ENCODE results near the gene SOX6. TPM values are rescaled to one million over a fixed set of nuclear protein-coding genes. Genes with fewer than 3 reads are reported as not detected.

The SOX6 gene
- total RNA-seq, 4 donors from 2014 or later, result 1.7 to 3.6 (median 3.2) TPM

GRCh38 chr11:16007514-16007913, 348.8 kb downstream of the SOX6 start:
- no peak overlapping the region for H3K27ac ChIP-seq (replicated peaks in 1 of 4)
- no peaks in the 10 kb centered on the region for H3K27me3 ChIP-seq
- intact Hi-C loops (cut with DNase I), result no loop called here
- H3K4me3 ChIP-seq, result no peak overlapping the region
- H3K4me1 ChIP-seq, result peaks cover 0 to 1% (median 0%) of the 10 kb centered on the region in 4 donors
- no peak for DNase-seq (ENCODE audit: extremely low spot score)
- H3K9me3 ChIP-seq, result no peaks in the 10 kb centered on the region
- TF ChIP-seq POLR2A (IDR thresholded peaks at IDR 0.05; ENCODE audit: low read depth), result no peak
- TF ChIP-seq, protein P1, sequence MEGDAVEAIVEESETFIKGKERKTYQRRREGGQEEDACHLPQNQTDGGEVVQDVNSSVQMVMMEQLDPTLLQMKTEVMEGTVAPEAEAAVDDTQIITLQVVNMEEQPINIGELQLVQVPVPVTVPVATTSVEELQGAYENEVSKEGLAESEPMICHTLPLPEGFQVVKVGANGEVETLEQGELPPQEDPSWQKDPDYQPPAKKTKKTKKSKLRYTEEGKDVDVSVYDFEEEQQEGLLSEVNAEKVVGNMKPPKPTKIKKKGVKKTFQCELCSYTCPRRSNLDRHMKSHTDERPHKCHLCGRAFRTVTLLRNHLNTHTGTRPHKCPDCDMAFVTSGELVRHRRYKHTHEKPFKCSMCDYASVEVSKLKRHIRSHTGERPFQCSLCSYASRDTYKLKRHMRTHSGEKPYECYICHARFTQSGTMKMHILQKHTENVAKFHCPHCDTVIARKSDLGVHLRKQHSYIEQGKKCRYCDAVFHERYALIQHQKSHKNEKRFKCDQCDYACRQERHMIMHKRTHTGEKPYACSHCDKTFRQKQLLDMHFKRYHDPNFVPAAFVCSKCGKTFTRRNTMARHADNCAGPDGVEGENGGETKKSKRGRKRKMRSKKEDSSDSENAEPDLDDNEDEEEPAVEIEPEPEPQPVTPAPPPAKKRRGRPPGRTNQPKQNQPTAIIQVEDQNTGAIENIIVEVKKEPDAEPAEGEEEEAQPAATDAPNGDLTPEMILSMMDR (IDR thresholded peaks at IDR 0.05), result no peak
- TF ChIP-seq POLR2AphosphoS5 (IDR thresholded peaks at IDR 0.05), result no peak
- TF ChIP-seq EP300 (IDR thresholded peaks at IDR 0.05), result no peak
- H3K36me3 ChIP-seq, result no peaks in the 10 kb centered on the region
- WGBS, result 81% methylated on average over 3 of the region's 3 CpGs

- Histone ChIP-seq H3K27ac (replicated peaks in 1 of 4) (no peak overlapping the region), H3K36me3 (no peaks in the 10 kb centered on the region), H3K4me3 (no peak overlapping the region), H3K27me3 (no peaks in the 10 kb centered on the region), H3K9me3 (no peaks in the 10 kb centered on the region), H3K4me1 (peaks cover 0 to 4% (median 4%) of the 10 kb centered on the region in 4 donors)
- 95% methylated on average over 1 of the region's 1 CpG for WGBS
- intact Hi-C loops (cut with DNase I), result no loop called here
- TF ChIP-seq POLR2A (IDR thresholded peaks at IDR 0.05; ENCODE audit: low read depth) (no peak), EP300 (IDR thresholded peaks at IDR 0.05) (no peak), POLR2AphosphoS5 (IDR thresholded peaks at IDR 0.05) (no peak)
- TF ChIP-seq, protein P1 (IDR thresholded peaks at IDR 0.05), result no peak
- DNase-seq (ENCODE audit: extremely low spot score), result no peak
Measured at GRCh38 chr11:16002942-16003341, 353.4 kb downstream of the SOX6 start.

DNA sequence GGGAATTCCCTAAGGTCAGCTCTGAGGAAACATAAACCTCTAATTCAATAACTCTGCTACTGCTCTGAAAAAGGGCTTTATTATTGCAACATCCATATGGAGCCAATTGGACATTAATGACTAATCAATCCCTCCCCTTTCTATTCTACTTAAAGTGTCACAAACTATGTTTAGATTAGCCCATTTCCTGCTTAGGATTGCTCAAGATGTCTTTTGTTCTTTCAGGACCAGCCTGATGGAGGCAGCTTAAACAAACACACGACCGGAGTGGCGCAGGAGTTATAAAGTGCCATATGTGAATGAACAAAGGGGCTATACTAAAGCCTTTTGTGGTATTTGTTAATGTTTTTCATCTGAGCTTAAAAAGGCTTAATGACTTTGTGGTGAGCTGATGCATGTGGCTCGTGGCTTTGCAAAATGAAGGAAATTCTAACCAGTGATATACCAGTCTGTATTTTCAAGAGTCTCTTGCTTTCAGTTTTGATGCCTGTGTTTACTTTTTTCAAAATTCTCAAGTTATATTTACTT, 354.4 kb downstream of the SOX6 start:
- Histone ChIP-seq H3K27me3 (no peaks in the 10 kb centered on the region), H3K27ac (replicated peaks in 1 of 4) (no peak overlapping the region), H3K36me3 (no peaks in the 10 kb centered on the region), H3K4me1 (peaks cover 0 to 4% (median 4%) of the 10 kb centered on the region in 4 donors), H3K4me3 (no peak overlapping the region), H3K9me3 (no peaks in the 10 kb centered on the region)
- intact Hi-C loops (cut with DNase I), result no loop called here
- no peak for DNase-seq (ENCODE audit: extremely low spot score)
- no peak for TF ChIP-seq POLR2A (IDR thresholded peaks at IDR 0.05; ENCODE audit: low read depth)
- TF ChIP-seq, protein P1 (IDR thresholded peaks at IDR 0.05), result no peak
- TF ChIP-seq POLR2AphosphoS5 (IDR thresholded peaks at IDR 0.05), result no peak
- TF ChIP-seq EP300 (IDR thresholded peaks at IDR 0.05), result no peak
- WGBS, result 48% methylated on average over 4 of the region's 4 CpGs

DNA sequence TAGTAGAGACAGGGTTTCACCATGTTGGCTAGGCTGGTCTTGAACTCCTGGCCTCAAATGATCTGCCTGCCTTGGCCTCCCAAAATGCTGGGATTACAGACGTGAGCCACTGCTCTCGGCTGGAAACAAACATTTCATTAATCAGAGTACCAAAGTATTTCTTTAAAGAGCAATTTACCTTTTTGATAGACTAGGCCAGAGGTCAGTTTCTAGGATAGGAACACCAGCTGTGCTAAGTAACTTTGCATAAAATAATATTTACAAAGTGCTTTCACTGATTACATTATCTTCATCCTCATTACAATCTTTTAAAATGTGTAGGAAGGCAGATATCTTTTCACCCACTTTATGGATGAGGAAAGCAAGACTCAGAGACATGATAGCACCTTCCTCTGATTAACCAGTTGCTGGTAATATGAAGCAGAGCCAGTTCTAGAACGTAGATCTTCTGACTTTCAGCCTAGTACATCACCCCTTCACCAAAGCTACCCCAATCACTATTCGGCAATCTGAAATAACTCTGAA, 355.2 kb downstream of the SOX6 start:
- no peaks in the 10 kb centered on the region for H3K36me3 ChIP-seq
- H3K9me3 ChIP-seq, result no peaks in the 10 kb centered on the region
- peaks cover 0 to 4% (median 4%) of the 10 kb centered on the region in 4 donors for H3K4me1 ChIP-seq
- TF ChIP-seq EP300 (IDR thresholded peaks at IDR 0.05) (no peak), POLR2A (IDR thresholded peaks at IDR 0.05; ENCODE audit: low read depth) (no peak), POLR2AphosphoS5 (IDR thresholded peaks at IDR 0.05) (no peak)
- TF ChIP-seq, protein P1 (IDR thresholded peaks at IDR 0.05), result no peak
- H3K27me3 ChIP-seq, result no peaks in the 10 kb centered on the region
- H3K4me3 ChIP-seq, result no peak overlapping the region
- 83% methylated on average over 4 of the region's 4 CpGs for WGBS
- no peak overlapping the region for H3K27ac ChIP-seq (replicated peaks in 1 of 4)
- intact Hi-C loops (cut with DNase I), result no loop called here
- DNase-seq (ENCODE audit: extremely low spot score), result no peak

- Histone ChIP-seq H3K27ac (replicated peaks in 1 of 4) (no peak overlapping the region), H3K36me3 (no peaks in the 10 kb centered on the region), H3K27me3 (no peaks in the 10 kb centered on the region), H3K9me3 (no peaks in the 10 kb centered on the region), H3K4me1 (peaks cover 0 to 4% (median 4%) of the 10 kb centered on the region in 4 donors), H3K4me3 (no peak overlapping the region)
- intact Hi-C loops (cut with DNase I), result no loop called here
- DNase-seq (ENCODE audit: extremely low spot score), result no peak
- TF ChIP-seq POLR2AphosphoS5 (IDR thresholded peaks at IDR 0.05), result no peak
- TF ChIP-seq POLR2A (IDR thresholded peaks at IDR 0.05; ENCODE audit: low read depth), result no peak
- TF ChIP-seq, protein P1 (IDR thresholded peaks at IDR 0.05), result no peak
- TF ChIP-seq EP300 (IDR thresholded peaks at IDR 0.05), result no peak
- WGBS, result 53% methylated on average over 1 of the region's 1 CpG
Measured at GRCh38 chr11:16000065-16000464, 356.3 kb downstream of the SOX6 start.

Data from esophagus muscularis mucosa (tissue), 4 donors.